H1 (cell line): ENCODE results near the gene FGF19. TPM values are rescaled to one million over a fixed set of nuclear protein-coding genes. Genes with fewer than 3 reads are reported as not detected.

Experiments used
- CHD7 ChIP-seq: fragments of 300-600 bp; sonication (generic); IDR thresholded peaks from 2 replicates; pipeline ENCODE4 v1.7.1; 2012; ENCODE audit warnings: low read length, moderate library complexity, mild to moderate bottlenecking, inconsistent platforms; ENCODE audit not compliant: insufficient replicate concordance
- E2F6 ChIP-seq: IDR thresholded peaks from 2 replicates; pipeline ENCODE4 v1.6.1; 2012; ENCODE audit warnings: inconsistent platforms
- PHF8 ChIP-seq: fragments of 200-600 bp; sonication (generic); conservative IDR thresholded peaks from 2 replicates; pipeline ENCODE4 v1.7.1; 2012; ENCODE audit warnings: low read depth, mild to moderate bottlenecking, inconsistent platforms, low read length, moderate library complexity
- polyA plus RNA-seq, 7 experiments: library from polyadenylated mRNA; depleted of rRNA in 3 of 7; stranded (reverse) in 5 of 7; unstranded in 2 of 7; fragments of >200 nt in 5 of 7; fragments of 200-250 nt in 2 of 7; gene quantifications; 1 replicate in 5 of 7; 2 replicates in 1 of 7; 4 replicates in 1 of 7; pipeline versions ENCODE4 v1.2.1 to v1.2.3, GENCODE V29; 2011 to 2013; ENCODE audit warnings: missing spikeins in 2 of 7, mixed read lengths in 2 of 7
- total RNA-seq: library from RNA; stranded (reverse); fragmentation: NEBNext Ultra II Directional; extraction: Animal tissue kit (Norgen Biotek cat#: 25700); gene quantifications from 2 replicates; pipeline ENCODE4 v1.2.1, GENCODE V29; 2021

Gene FGF19
- total and polyA plus RNA-seq, 2 of the 8 experiments (the other 6 are each of a cell fraction or from before 2014, with no cell fraction given): 9.6 to 14.8 TPM

DNA sequence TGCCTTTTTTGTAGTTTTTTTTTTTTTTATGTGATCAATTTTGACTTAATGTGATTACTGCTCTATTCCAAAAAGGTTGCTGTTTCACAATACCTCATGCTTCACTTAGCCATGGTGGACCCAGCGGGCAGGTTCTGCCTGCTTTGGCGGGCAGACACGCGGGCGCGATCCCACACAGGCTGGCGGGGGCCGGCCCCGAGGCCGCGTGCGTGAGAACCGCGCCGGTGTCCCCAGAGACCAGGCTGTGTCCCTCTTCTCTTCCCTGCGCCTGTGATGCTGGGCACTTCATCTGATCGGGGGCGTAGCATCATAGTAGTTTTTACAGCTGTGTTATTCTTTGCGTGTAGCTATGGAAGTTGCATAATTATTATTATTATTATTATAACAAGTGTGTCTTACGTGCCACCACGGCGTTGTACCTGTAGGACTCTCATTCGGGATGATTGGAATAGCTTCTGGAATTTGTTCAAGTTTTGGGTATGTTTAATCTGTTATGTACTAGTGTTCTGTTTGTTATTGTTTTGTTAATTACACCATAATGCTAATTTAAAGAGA is 50.3 kb downstream of the FGF19 start (continued):
- no peak for TF ChIP-seq CHD7
- TF ChIP-seq E2F6: no peak
- TF ChIP-seq PHF8: no peak
